HG03571 (cell line): Measurements from ENCODE around the gene FAF1.
"Not testable (repeated sequence)": the region's sequence is repeated elsewhere in the genome, so short reads cannot be mapped to it uniquely, and the experiment has no call there.

ENCODE experiments used
- ATAC-seq: cut with Tn5 transposase; IDR thresholded peaks from one replicate; pipeline ENCODE4 v1.9.1; 2021; ENCODE audit not compliant: unreplicated experiment

The FAF1 gene

GRCh38 chr1:50783286-50783685, 176.8 kb downstream of the FAF1 start:
- no peak for ATAC-seq

DNA sequence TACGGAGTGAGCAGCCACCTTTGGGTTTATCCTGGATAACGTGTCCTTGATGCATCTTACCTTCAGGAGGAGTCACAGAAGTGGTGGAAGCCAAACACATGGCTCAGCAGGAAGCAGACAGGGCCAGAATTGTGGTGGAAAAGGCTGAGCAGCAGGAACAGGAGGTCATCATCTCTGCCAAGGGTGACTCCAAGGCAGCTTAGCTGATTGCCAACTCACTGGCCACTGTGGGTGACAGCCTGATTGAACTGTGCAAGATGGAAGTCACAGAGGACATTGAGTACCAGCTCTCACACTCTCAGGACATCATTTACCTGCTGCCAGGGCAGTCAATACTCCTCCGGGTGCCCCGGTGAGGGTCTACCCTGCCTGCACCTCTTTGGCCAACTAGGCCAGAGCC, 179.3 kb downstream of the FAF1 start:
- ATAC-seq = no peak

GRCh38 chr1:50779801-50780200, 180.3 kb downstream of the FAF1 start:
- ATAC-seq = no peak

DNA sequence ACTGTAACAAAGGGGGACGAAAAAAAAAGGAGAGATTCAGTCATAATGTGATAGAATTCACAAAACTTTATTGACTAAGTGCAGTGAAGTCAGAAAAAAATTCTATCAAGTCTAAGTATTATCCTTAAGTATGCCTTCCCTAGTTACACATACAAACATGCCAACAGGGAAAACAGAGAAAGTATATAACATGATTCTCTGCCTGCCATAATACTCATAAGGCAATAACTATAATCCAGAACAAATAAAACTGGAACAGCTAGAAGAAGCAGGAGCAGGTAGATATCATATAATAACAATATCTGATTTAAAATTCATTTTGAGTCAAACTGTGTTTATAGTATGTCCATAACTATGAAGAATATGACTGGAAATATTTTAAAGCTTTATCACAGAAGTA, 184.3 kb downstream of the FAF1 start:
- ATAC-seq = no peak

DNA sequence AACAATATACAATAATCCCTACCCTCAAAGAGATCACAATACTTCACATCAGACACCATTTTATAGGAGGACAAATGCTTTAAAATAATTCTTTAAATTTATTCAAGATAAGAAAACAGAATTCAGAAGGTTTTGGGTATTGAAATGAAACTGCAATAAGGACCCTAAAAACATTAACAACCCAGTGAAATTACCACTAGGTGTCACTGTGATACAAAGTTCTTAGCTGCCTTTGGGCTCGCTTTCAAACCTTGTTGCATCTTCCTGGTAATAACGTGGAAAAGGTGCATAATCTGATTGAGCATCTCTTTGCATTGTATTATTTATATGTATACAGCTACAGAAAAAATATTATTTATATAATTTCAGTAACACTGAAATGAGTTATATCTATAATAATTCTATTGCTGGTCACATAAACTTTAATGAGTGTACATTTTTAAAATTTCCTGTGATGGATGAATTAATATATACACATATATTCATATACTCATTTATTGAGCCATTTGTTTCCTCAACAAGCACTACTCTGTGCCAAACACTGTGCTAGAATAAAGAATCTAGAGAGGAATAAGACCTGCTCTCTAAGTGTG, 185.2 kb downstream of the FAF1 start:
- ATAC-seq = no peak

- no peak for ATAC-seq
Observed at GRCh38 chr1:50766688-50767087, 193.4 kb downstream of the FAF1 start.

DNA sequence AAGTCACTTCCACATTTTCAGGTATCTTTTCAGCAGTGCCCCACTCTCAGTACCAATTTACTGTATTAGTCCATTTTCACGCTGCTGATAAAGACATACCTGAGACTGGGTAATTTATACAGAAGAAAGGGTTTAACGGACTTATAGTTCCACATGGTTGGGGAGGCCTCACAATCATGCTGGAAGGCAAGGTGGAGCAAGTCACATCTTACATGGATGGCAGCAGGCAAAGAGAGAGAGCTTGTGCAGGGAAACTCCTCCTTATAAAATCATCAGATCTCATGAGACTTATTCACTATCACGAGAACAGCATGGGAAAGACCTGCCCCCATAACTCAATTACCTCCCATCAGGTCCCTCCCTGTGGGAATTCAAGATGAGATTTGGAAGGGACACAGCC, 203.5 kb downstream of the FAF1 start:
- ATAC-seq = not testable (repeated sequence)

GRCh38 chr1:50754764-50755163, 205.3 kb downstream of the FAF1 start:
- ATAC-seq = not testable (repeated sequence)

- no peak for ATAC-seq
Observed at GRCh38 chr1:50750021-50750619, 209.9 kb downstream of the FAF1 start.

DNA sequence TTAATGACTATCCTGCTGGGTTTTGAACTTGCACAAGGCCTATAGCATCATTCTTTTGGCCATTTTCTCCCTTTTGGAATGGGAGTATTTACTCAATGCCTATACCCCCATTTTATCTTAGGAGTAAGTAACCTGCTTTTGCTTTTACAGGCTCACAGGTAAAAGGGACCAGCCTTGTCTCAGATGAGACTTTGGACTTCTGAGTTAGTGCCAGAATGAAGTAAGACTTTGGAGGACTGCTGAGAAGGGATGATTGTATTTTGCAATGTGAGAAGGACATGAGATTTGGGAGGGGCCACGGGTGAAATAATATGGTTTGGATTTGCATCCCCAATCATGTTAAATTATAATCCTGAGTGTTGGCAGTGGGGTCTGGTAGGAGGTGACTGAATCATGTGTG, 212.7 kb downstream of the FAF1 start:
- ATAC-seq = no peak

DNA sequence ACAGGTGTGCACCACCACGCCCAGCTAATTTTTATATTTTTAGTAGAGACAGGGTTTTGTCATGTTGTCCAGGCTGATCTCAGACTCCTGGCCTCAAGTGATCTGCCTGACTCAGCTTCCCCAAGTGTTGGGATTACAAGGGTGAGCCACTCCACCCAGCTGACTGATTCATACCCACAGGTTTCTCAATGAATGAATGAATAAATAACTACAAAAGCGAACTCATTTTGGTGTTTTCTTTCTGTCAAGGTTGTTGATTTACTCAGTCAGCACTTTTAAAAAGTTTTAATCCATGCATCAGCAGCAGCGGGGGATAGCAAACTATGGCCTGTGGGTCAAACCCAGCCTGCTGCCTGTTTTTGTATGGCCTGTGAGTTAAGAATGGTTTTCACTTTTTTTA, 217.5 kb downstream of the FAF1 start:
- ATAC-seq = no peak

- no peak for ATAC-seq
Observed at GRCh38 chr1:50739125-50739524, 220.9 kb downstream of the FAF1 start.

GRCh38 chr1:50735443-50735842, 224.6 kb downstream of the FAF1 start:
- ATAC-seq = no peak

DNA sequence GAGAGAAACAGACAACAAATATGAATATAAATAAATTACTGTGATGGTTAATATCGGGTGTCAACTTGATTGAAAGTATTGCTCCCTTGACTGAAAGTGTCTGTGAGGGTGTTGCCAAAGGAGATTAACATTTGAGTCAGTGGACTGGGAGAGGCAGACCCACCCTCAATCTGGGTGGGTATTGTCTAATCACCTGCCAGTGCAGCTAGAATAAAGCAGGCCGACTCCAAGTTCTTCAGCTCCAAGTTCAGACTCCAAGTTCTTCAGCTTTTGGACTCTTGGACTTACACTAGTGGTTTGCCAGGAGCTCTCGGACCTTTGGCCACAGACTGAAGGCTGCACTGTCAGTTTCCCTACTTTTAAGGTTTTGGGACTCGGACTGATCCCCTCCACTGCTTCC, 232.5 kb downstream of the FAF1 start:
- ATAC-seq = not testable (repeated sequence)

DNA sequence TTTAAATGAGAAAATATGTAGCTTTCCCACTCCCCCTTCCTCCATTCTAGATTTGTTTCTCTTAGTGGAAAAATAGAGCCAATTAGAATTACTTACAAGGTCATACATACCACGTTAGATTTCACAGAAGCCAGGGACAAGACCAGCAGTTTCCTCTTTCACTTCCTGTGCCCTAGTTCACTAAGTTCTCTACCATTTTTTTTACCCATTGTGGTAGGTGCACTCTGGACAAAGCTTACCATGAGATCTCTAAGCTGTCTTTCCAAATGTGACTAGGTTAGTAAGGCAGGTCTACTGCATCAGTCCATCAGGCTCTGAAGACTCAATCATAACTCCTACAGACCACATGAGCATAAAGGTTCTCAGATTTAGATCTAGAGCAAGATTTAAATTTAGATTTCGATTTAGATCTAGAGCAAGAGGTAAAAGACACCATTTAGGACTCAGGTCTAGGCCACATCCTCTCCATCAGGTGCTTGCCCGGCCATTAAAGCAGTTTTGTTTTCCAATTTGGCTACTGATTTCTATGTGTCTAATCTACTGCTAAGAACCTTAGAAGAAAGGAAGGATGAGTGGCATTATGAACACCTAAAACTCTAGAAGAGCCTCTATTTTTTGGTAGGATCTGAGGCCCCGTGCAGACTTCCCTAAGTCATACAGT, 235.3 kb downstream of the FAF1 start:
- peak; percentile 90 for ATAC-seq

DNA sequence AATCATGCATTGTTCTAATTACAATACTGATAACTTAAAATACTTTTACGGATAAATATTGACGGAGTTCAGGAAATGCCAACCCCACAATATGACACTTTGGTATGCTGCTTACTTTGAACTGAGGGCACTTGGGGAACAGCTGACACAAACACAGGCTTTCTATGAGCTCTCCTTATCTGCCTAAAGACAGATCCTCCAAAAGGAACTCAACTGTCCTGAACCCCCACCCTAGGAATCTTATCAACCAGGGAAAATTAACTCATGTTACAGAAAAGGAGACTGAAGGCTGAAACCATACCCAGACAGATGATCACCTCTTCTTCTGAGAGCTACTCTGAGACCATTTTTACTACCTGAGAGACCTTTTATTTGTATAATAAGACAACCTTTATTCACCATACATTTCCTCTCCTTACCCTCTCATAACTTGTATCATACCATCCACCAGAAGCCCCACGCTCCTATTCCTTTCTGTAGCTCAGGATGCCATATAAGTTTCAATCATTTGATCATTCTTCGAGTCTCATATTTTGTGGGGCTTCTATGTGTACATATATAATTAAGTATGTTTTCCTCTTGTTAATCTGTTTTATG, 239.5 kb downstream of the FAF1 start:
- ATAC-seq = no peak

DNA sequence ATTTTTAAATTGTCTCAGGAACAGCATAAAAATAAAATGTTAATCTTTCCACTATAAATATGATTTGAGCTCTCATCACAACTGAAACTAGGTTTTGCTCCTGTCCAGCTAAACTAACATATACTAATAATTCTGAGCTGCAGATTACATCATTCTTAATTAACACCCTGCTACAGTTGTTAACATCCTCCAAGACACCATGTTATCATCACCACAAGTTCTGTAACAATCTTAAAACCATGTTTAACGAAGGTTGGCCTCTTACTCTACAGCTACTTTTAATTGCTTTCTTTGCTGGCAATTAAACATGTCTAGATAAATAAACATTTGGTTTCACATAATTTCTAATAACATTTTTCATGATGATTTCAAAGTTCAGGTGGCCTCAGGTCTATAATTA, 240.9 kb downstream of the FAF1 start:
- no peak for ATAC-seq

DNA sequence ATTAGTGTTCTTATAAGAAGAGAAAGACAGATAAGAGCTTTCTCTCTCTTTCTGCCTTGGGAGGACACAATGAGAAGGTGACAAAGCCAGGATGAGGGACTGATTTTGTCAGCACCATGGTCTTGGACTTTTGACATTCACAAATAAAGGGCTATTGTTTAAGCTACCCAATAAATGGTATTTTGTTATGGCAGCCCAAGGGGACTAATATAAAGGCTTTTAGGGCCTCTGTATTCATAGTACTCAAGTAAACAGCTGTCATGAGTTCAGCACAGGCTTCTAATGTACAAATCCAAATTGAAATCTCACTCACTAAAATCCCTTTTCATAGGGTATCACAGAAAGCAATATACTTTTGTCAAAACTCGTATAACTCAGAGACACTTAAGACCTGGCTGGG, 242.7 kb downstream of the FAF1 start:
- ATAC-seq = no peak

GRCh38 chr1:50716455-50716854, 243.6 kb downstream of the FAF1 start:
- ATAC-seq = not testable (repeated sequence)

DNA sequence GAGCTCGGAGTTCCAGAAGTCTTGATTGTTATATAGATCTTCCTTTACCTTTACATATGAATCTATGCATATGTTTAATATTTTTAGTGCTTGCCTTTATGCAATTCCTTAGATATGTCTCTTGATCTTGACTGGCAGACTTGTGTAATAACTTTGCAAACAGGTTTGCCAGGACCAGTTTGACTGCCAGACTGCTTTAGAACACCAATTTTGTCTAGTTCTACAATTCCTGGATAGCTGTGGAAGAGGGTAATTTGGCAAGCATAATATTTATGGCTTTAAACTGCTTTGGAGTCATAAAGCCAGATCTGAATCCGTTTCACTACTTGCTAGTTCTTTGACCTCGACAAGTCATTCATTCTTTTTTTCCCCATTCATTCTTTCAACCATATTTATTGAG, 250.0 kb downstream of the FAF1 start:
- no peak for ATAC-seq

GRCh38 chr1:50707824-50708223, 252.2 kb downstream of the FAF1 start:
- ATAC-seq = no peak

- ATAC-seq = no peak
Observed at GRCh38 chr1:50705699-50706098, 254.4 kb downstream of the FAF1 start.
